ENCODE results near the gene CCDC88C.

GRCh38 chr14:91245029-91245428, 172.6 kb downstream of the CCDC88C start:
- TF ChIP-seq CTCF (conservative IDR thresholded peaks at IDR 0.05; ENCODE audit: low read depth in 2 of 2) = no peak
- no peak for TF ChIP-seq EZH2 (IDR thresholded peaks at IDR 0.05; ENCODE audit: low read depth, unreplicated experiment)
- no peak for TF ChIP-seq CREB1 (CRISPR knock-in tag; IDR thresholded peaks at IDR 0.05; ENCODE audit: low read depth)
- TF ChIP-seq JUNB (IDR thresholded peaks at IDR 0.05; ENCODE audit: unreplicated experiment) = no peak
- TF ChIP-seq EZH2phosphoT487 (IDR thresholded peaks at IDR 0.05; ENCODE audit: unreplicated experiment) = no peak
- TF ChIP-seq, protein P1, sequence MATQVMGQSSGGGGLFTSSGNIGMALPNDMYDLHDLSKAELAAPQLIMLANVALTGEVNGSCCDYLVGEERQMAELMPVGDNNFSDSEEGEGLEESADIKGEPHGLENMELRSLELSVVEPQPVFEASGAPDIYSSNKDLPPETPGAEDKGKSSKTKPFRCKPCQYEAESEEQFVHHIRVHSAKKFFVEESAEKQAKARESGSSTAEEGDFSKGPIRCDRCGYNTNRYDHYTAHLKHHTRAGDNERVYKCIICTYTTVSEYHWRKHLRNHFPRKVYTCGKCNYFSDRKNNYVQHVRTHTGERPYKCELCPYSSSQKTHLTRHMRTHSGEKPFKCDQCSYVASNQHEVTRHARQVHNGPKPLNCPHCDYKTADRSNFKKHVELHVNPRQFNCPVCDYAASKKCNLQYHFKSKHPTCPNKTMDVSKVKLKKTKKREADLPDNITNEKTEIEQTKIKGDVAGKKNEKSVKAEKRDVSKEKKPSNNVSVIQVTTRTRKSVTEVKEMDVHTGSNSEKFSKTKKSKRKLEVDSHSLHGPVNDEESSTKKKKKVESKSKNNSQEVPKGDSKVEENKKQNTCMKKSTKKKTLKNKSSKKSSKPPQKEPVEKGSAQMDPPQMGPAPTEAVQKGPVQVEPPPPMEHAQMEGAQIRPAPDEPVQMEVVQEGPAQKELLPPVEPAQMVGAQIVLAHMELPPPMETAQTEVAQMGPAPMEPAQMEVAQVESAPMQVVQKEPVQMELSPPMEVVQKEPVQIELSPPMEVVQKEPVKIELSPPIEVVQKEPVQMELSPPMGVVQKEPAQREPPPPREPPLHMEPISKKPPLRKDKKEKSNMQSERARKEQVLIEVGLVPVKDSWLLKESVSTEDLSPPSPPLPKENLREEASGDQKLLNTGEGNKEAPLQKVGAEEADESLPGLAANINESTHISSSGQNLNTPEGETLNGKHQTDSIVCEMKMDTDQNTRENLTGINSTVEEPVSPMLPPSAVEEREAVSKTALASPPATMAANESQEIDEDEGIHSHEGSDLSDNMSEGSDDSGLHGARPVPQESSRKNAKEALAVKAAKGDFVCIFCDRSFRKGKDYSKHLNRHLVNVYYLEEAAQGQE (IDR thresholded peaks at IDR 0.05; ENCODE audit: unreplicated experiment) = no peak
